MM.1S (cell line): ENCODE results near the gene CDC123.

Experiments
- DNase-seq: peaks from one replicate; pipeline ENCODE4 v3.0.0-alpha.2; 2015
- H2AFZ ChIP-seq: fragments of 300-600 bp; sonication (generic); 2 replicates; pipeline ENCODE4 v1.6.0; 2016; ENCODE audit warnings: antibody characterized with exemption, low read length
- H3F3A ChIP-seq: fragments of 300-600 bp; sonication (generic); 2 replicates; pipeline ENCODE4 v1.6.1; 2016; ENCODE audit warnings: mild to moderate bottlenecking, antibody characterized with exemption, low read length, moderate library complexity, mixed read lengths; ENCODE audit not compliant: insufficient read depth
- H3K27ac ChIP-seq: fragments of 300-600 bp; sonication (generic); 2 replicates; pipeline ENCODE4 v1.5.1; 2016; ENCODE audit warnings: mild to moderate bottlenecking, low read length
- H3K27me3 ChIP-seq: fragments of 300-600 bp; sonication (generic); replicated peaks from 2 replicates; pipeline ENCODE4 v1.6.0; 2016; ENCODE audit warnings: low read length; ENCODE audit not compliant: insufficient read depth
- H3K36me3 ChIP-seq: fragments of 300-600 bp; sonication (generic); replicated peaks from 2 replicates; pipeline ENCODE4 v1.6.1; 2016; ENCODE audit warnings: mild to moderate bottlenecking, low read length, mixed read lengths; ENCODE audit not compliant: insufficient read depth
- H3K4me1 ChIP-seq: fragments of 300-600 bp; sonication (generic); 2 replicates; pipeline ENCODE4 v1.6.1; 2016; ENCODE audit warnings: low read length, mixed read lengths
- H3K4me2 ChIP-seq: fragments of 300-600 bp; sonication (generic); 2 replicates; pipeline ENCODE4 v1.6.0; 2016; ENCODE audit warnings: low read depth, low read length
- H3K4me3 ChIP-seq: fragments of 300-600 bp; sonication (generic); 2 replicates; pipeline ENCODE4 v1.5.1; 2016; ENCODE audit warnings: low read length, mixed read lengths
- H3K79me2 ChIP-seq: fragments of 300-600 bp; sonication (generic); 2 replicates; pipeline ENCODE4 v1.6.1; 2016; ENCODE audit warnings: mixed run types, low read length, mixed read lengths
- H3K9ac ChIP-seq: fragments of 300-600 bp; sonication (generic); 2 replicates; pipeline ENCODE4 v1.6.1; 2016; ENCODE audit warnings: low read length, mixed read lengths
- H3K9me2 ChIP-seq: fragments of 300-600 bp; sonication (generic); replicated peaks from 2 replicates; pipeline ENCODE4 v1.6.1; 2016; ENCODE audit warnings: mild to moderate bottlenecking, low read length, mixed read lengths; ENCODE audit not compliant: insufficient read depth
- H3K9me3 ChIP-seq: fragments of 300-600 bp; sonication (generic); replicated peaks from 2 replicates; pipeline ENCODE4 v1.6.1; 2016; ENCODE audit warnings: mild to moderate bottlenecking, low read length, mixed read lengths; ENCODE audit not compliant: insufficient read depth
- H4K20me1 ChIP-seq: fragments of 300-600 bp; sonication (generic); 2 replicates; pipeline ENCODE4 v1.6.1; 2016; ENCODE audit warnings: mild to moderate bottlenecking, low read length, moderate library complexity, mixed read lengths; ENCODE audit not compliant: insufficient read depth
- CTCF ChIP-seq: fragments of 300-600 bp; sonication (generic); IDR thresholded peaks from 2 replicates; pipeline ENCODE4 v1.5.1; 2016; ENCODE audit warnings: antibody characterized with exemption, low read length, mixed read lengths
- EZH2 ChIP-seq: fragments of 300-600 bp; sonication (generic); optimal IDR thresholded peaks from 2 replicates; pipeline ENCODE3; 2017; ENCODE audit warnings: low read depth, mild to moderate bottlenecking, antibody characterized with exemption, low read length, mixed read lengths
- EZH2phosphoT487 ChIP-seq: fragments of 300-600 bp; sonication (generic); IDR thresholded peaks from 2 replicates; pipeline ENCODE4 v1.6.1; 2018; ENCODE audit warnings: antibody characterized with exemption, low read length

Gene CDC123

GRCh38 chr10:12200850-12201249 is 4.9 kb downstream of the CDC123 start:
- H4K20me1 ChIP-seq: peaks cover 4% of the 10 kb centered on the region; the same call in 1 of the 2 replicates

GRCh38 chr10:12201543-12201942 is 5.6 kb downstream of the CDC123 start:
- no peak for TF ChIP-seq EZH2
- TF ChIP-seq CTCF: no peak
- no peak for TF ChIP-seq EZH2phosphoT487
- Histone ChIP-seq H3K27ac (no peak overlapping the region), H3K4me3 (no peak overlapping the region), H3K79me2 (peaks cover 95% of the 10 kb centered on the region), H3K27me3 (no peaks in the 10 kb centered on the region), H3K9me3 (no peaks in the 10 kb centered on the region), H3K9ac (no peak overlapping the region), H3K4me1 (peaks cover 5% of the 10 kb centered on the region), H3F3A (0 out of 2 replicates have a peak, but pooled peaks cover 2% of the 10 kb centered on the region), H4K20me1 (peaks cover 4% of the 10 kb centered on the region; the same call in 1 of the 2 replicates), H2AFZ (no peak overlapping the region), H3K36me3 (0 out of 2 replicates have a peak, but pooled peaks cover 5% of the 10 kb centered on the region), H3K4me2 (no peak overlapping the region), H3K9me2 (no peaks in the 10 kb centered on the region)
- DNase-seq: no peak

More at GRCh38 chr10:12200850-12201249, 4.9 kb downstream of the CDC123 start:
- DNase-seq: no peak
- Histone ChIP-seq H3K4me2 (no peak overlapping the region), H2AFZ (no peak overlapping the region), H3K36me3 (0 out of 2 replicates have a peak, but pooled peaks cover 5% of the 10 kb centered on the region), H3K4me3 (no peak overlapping the region), H3K4me1 (peaks cover 5% of the 10 kb centered on the region), H3K9me3 (no peaks in the 10 kb centered on the region), H3K9me2 (no peaks in the 10 kb centered on the region), H3K79me2 (peaks cover 93% of the 10 kb centered on the region), H3F3A (0 out of 2 replicates have a peak, but pooled peaks cover 6% of the 10 kb centered on the region), H3K9ac (no peak overlapping the region), H3K27ac (no peak overlapping the region), H3K27me3 (no peaks in the 10 kb centered on the region)
- TF ChIP-seq CTCF (no peak), EZH2 (no peak), EZH2phosphoT487 (no peak)

DNA sequence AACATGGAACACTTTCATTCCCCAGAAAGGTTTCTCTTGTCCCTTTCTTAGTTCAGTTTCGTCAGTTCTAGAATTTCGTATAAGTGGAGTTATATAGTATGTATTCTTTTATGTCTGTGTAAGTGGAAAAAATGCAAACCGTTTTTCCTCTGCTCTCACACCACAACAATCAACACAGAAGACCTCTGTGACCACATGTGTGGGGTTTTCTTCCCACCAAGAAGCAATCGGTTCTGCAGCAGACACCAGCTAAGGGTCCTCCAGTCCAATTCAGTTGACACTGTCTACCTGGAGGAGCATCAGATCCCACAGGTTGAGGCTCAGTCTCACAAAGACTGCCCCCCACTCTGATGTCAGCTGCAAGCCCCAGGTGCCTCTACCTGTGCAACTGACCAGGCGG is 6.2 kb downstream of the CDC123 start:
- Histone ChIP-seq H3K4me2 (no peak overlapping the region), H3F3A (no peaks in the 10 kb centered on the region), H3K9me2 (no peaks in the 10 kb centered on the region), H4K20me1 (peaks cover 4% of the 10 kb centered on the region; the same call in 1 of the 2 replicates), H3K4me1 (peaks cover 5% of the 10 kb centered on the region), H3K9me3 (no peaks in the 10 kb centered on the region), H3K4me3 (no peak overlapping the region), H3K36me3 (0 out of 2 replicates have a peak, but pooled peaks cover 5% of the 10 kb centered on the region), H3K9ac (no peak overlapping the region), H2AFZ (no peak overlapping the region), H3K27ac (no peak overlapping the region), H3K79me2 (peaks cover 92% of the 10 kb centered on the region), H3K27me3 (no peaks in the 10 kb centered on the region)
- no peak for TF ChIP-seq EZH2phosphoT487
- no peak for TF ChIP-seq EZH2
- TF ChIP-seq CTCF: no peak
- DNase-seq: no peak
